NB4 (cell line): ENCODE results near the gene ERAP2.

Source experiments
- MYC ChIP-seq: IDR thresholded peaks from 2 replicates; pipeline ENCODE4 v1.6.1; 2011; ENCODE audit warnings: low read depth, low read length
- POLR2A ChIP-seq: IDR thresholded peaks from 2 replicates; pipeline ENCODE4 v1.6.1; 2011; ENCODE audit warnings: mild to moderate bottlenecking; ENCODE audit not compliant: insufficient read length; ENCODE audit errors: extremely low read depth
- TF ChIP-seq, protein P1 (sequence below): IDR thresholded peaks from one replicate; pipeline ENCODE4 v1.5.1; 2012; ENCODE audit warnings: low read depth, low read length

DNA sequence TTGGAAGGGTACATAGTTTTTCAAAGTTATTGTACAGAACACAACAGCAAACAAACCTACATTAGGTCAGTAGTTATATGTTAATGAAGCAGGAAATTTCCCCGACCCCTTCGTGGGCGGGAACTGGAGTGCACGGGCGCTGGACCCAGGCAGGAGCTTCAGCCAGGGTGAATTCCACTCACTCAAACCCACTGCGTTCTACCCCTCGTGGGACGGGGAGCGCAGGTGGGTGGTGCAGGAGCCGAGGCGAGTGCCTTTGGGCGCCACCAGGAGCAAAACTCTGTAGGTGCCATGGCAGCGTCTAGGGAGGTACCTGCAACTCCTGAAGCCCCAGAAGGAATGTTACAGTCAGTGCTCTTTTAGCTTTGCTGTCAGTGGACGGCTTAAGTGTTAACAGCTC lies 39.0 kb upstream of the ERAP2 start:
- TF ChIP-seq, protein P1, sequence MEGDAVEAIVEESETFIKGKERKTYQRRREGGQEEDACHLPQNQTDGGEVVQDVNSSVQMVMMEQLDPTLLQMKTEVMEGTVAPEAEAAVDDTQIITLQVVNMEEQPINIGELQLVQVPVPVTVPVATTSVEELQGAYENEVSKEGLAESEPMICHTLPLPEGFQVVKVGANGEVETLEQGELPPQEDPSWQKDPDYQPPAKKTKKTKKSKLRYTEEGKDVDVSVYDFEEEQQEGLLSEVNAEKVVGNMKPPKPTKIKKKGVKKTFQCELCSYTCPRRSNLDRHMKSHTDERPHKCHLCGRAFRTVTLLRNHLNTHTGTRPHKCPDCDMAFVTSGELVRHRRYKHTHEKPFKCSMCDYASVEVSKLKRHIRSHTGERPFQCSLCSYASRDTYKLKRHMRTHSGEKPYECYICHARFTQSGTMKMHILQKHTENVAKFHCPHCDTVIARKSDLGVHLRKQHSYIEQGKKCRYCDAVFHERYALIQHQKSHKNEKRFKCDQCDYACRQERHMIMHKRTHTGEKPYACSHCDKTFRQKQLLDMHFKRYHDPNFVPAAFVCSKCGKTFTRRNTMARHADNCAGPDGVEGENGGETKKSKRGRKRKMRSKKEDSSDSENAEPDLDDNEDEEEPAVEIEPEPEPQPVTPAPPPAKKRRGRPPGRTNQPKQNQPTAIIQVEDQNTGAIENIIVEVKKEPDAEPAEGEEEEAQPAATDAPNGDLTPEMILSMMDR, result no peak
- TF ChIP-seq MYC (no peak), POLR2A (no peak)
